Psoas muscle (tissue), 8 donors: ENCODE data around the gene IFNGR1. TPM values are rescaled to one million over a fixed set of nuclear protein-coding genes. Genes with fewer than 3 reads are reported as not detected.

Experiments
- ATAC-seq, 4 donors: fragments of 200-7000 bp; cut with Tn5 transposase; one replicate each; pipeline ENCODE4 v1.9.1; 2020; ENCODE audit warnings: moderate library complexity in 3 of 4, mild to moderate bottlenecking in 2 of 4
- DNase-seq, 2 donors: peaks; one replicate each; pipeline ENCODE4 v3.0.0-alpha.2; 2020
- H3K27ac ChIP-seq: fragments of 200-600 bp; one replicate; pipeline ENCODE4 v1.8.0; 2022
- H3K27me3 ChIP-seq, 3 donors: fragments of 200-600 bp in 1 of 3; one replicate each; pipeline versions ENCODE4 v1.6.1 to v1.8.0; 2013 to 2022; ENCODE audit warnings: low read length in 2 of 3, mild to moderate bottlenecking in 2 of 3, moderate library complexity in 1 of 3; ENCODE audit not compliant: insufficient read depth in 3 of 3
- H3K36me3 ChIP-seq, 2 donors: fragments of 200-600 bp in 1 of 2; one replicate each; pipeline versions ENCODE4 v1.6.1 to v1.8.0; 2013 to 2022; ENCODE audit warnings: low read depth in 1 of 2, mild to moderate bottlenecking in 1 of 2, moderate library complexity in 1 of 2; ENCODE audit not compliant: insufficient read depth in 1 of 2
- H3K4me1 ChIP-seq: fragments of 200-600 bp; one replicate; pipeline ENCODE4 v1.8.0; 2022
- H3K4me3 ChIP-seq: fragments of 200-600 bp; one replicate; pipeline ENCODE4 v1.8.0; 2022; ENCODE audit warnings: mild to moderate bottlenecking
- H3K9me3 ChIP-seq: fragments of 200-600 bp; one replicate; pipeline ENCODE4 v1.8.0; 2022
- WGBS, 3 donors: extraction: QIAGEN DNeasy Blood & Tissue Kit; methylation state at CpG; one replicate each; pipeline versions ENCODE4 v1.1.6 to v1.1.7; 2013; 5-methylcytosine and 5-hydroxymethylcytosine counted together
- intact Hi-C, 2 donors: fragments of 100-400 bp; cut with DNase I; formaldehyde crosslinking; loops; one replicate each; pipeline versions ENCODE4 v1.11.0 to v1.14.2; 2022
- polyA plus RNA-seq, 3 donors: library from polyadenylated mRNA; stranded (reverse); fragments of 200-250 nt; gene quantifications; one replicate each; pipeline ENCODE4 v1.2.3, GENCODE V29; 2013
- total RNA-seq, 4 donors: library from RNA; stranded (reverse); fragmentation: NEBNext Ultra II Directional in 2 of 4; extraction: Animal tissue kit (Norgen Biotek cat#: 25700) in 2 of 4; gene quantifications; one replicate each; pipeline versions ENCODE4 v1.2.1 to v1.2.4, GENCODE V29; 2021 to 2023
- TF ChIP-seq, protein P1 (sequence below): fragments of 200-600 bp; IDR thresholded peaks from one replicate; pipeline ENCODE4 v1.8.0; 2022; ENCODE audit warnings: antibody characterized with exemption
- donor health status: healthy with polysubstance abuse.
- donor health status: DM: no; HTN: no; CAD: no; lungs with moderate emphysema.
- donor health status: Bipolar disorder and iron deficiency.
- donor health status: healthy.
- donor health status: DM: yes; HTN: yes; CAD: no.
- donor health status: DM: no; HTN: no; CAD: no.
- donor health status: DM: no; HTN: no; CAD: no.
- donor health status: DM: yes; HTN: yes; CAD: no.

Gene IFNGR1
- total and polyA plus RNA-seq, 7 donors = 36.9 to 122 (median 50.7) TPM

DNA sequence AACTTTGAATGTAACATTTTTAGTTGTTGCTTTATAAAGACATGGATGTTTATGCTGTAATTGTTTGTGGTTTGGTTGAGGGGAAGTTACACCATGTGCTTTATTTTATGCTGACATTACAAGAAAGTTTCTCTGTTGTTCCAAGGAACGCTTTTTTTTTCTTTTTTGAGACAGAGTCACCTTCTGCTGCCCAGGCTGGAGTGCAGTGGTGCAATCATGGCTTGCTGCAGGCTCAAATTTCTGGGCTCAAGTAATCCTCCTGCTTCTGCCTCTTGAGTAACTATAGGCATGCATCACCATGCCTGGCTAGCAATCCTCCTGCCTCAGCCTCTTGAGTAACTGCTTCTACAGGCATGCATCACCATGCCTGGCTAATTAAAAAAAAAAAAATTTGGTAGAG is 21.0 kb upstream of the IFNGR1 start:
- TF ChIP-seq, protein P1, sequence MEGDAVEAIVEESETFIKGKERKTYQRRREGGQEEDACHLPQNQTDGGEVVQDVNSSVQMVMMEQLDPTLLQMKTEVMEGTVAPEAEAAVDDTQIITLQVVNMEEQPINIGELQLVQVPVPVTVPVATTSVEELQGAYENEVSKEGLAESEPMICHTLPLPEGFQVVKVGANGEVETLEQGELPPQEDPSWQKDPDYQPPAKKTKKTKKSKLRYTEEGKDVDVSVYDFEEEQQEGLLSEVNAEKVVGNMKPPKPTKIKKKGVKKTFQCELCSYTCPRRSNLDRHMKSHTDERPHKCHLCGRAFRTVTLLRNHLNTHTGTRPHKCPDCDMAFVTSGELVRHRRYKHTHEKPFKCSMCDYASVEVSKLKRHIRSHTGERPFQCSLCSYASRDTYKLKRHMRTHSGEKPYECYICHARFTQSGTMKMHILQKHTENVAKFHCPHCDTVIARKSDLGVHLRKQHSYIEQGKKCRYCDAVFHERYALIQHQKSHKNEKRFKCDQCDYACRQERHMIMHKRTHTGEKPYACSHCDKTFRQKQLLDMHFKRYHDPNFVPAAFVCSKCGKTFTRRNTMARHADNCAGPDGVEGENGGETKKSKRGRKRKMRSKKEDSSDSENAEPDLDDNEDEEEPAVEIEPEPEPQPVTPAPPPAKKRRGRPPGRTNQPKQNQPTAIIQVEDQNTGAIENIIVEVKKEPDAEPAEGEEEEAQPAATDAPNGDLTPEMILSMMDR = no peak
- 20 to 33% (median 26%) methylated on average over 1 of the region's 1 CpG for WGBS, 3 donors
- no peaks in the 10 kb centered on the region for H3K27me3 ChIP-seq
- ATAC-seq (peak in 3 of 4 donors; percentile 82 to 91 (median 88)), DNase-seq (peak; percentile 64 to 78)
- H3K27ac ChIP-seq = no peak overlapping the region
- intact Hi-C loops = no loop called here
- no peak overlapping the region for H3K4me3 ChIP-seq
- H3K36me3 ChIP-seq = no peaks in the 10 kb centered on the region
- H3K9me3 ChIP-seq = no peaks in the 10 kb centered on the region
- no peaks in the 10 kb centered on the region for H3K4me1 ChIP-seq

DNA sequence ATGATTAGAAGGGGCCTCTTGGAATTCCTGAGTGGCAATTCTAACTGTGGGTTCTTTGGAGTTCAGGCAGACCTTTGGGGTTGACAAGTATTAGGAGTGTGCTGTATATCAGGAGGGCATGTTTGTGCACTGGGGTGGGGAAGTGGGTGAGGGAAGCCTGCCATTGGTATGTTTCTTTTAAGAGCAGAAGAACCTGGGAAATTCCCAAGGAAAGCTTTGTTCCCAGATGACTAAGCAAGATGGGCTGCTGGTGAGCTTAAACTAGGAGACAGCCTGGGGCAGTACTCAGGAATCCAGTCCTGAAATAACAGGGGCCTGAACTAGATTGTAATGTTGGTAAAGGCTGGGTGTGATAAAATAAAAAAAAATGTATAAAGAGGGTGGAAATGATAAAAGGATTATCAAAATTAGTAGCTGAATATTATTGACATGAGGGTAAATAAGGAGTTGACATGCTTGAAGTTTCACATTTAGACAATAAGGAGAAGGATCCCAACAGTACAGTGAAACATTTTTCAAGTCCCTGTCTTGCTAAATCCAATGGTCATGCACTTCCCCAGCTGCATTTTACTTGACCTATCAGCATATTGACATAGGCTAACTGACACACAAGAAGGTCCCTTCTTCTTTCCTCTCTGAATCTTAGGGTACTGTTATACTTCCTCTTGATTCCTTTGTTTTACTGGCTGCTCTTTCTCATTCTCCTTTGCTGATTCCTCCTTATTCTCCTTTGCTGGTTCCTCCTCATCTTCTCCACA is 18.4 kb upstream of the IFNGR1 start:
- no peak overlapping the region for H3K27ac ChIP-seq
- ATAC-seq = no peak

GRCh38 chr6:137236581-137237355 is 17.6 kb upstream of the IFNGR1 start:
- Histone ChIP-seq H3K9me3 (no peaks in the 10 kb centered on the region), H3K4me1 (peaks cover 14% of the 10 kb centered on the region), H3K27ac (no peak overlapping the region), H3K36me3 (no peaks in the 10 kb centered on the region), H3K4me3 (no peak overlapping the region), H3K27me3 (no peaks in the 10 kb centered on the region)
- ATAC-seq (no peak), DNase-seq (no peak)
- TF ChIP-seq, protein P1 = no peak
- intact Hi-C loops = no loop called here
- 52 to 56% (median 55%) methylated on average over 5 of the region's 5 CpGs for WGBS, 3 donors

More for the DNA sequence above, 18.4 kb upstream of the IFNGR1 start:
- intact Hi-C loops = no loop called here
- no peak overlapping the region for H3K4me3 ChIP-seq
- peaks cover 14% of the 10 kb centered on the region for H3K4me1 ChIP-seq
- no peaks in the 10 kb centered on the region for H3K27me3 ChIP-seq
- TF ChIP-seq, protein P1 = no peak
- H3K9me3 ChIP-seq = no peaks in the 10 kb centered on the region
- no peaks in the 10 kb centered on the region for H3K36me3 ChIP-seq
- no peak for DNase-seq

DNA sequence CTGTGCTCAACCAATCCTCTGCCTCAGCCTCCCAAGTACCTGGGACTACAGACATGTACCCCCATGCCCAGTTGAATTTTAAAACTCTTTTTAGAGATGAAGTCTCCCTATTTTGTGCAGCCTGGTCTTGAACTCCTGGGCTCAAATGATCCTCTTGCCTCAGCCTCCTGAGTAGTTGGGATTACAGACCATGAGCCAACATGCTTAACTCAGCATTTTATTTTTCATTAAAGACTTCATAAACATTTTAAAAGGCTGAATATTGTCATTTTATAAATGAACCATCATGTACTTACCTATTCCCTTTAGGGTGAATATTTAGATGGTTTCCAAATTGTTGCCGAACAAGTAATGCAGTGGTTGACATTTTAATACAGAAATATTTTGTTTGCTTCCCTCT is 16.5 kb upstream of the IFNGR1 start:
- no peaks in the 10 kb centered on the region for H3K36me3 ChIP-seq
- ATAC-seq (no peak), DNase-seq (no peak)
- no peak overlapping the region for H3K27ac ChIP-seq
- H3K27me3 ChIP-seq = no peaks in the 10 kb centered on the region
- H3K4me3 ChIP-seq = no peak overlapping the region
- TF ChIP-seq, protein P1 = no peak
- peaks cover 14% of the 10 kb centered on the region for H3K4me1 ChIP-seq
- 97% methylated on average over 1 of the region's 1 CpG for WGBS, 3 donors
- no peaks in the 10 kb centered on the region for H3K9me3 ChIP-seq
- intact Hi-C loops = no loop called here
